KMS-11 (cell line): ENCODE measurements around the gene F3.

Experiments used
- H2AFZ ChIP-seq: fragments of 200-600 bp; sonication (generic); 2 replicates; pipeline ENCODE4 v1.6.1; 2016; ENCODE audit warnings: antibody characterized with exemption, mixed run types, low read depth
- H3K27ac ChIP-seq: fragments of 200-600 bp; sonication (generic); 2 replicates; pipeline ENCODE4 v1.6.1; 2016; ENCODE audit warnings: mild to moderate bottlenecking, mixed run types
- H3K27me3 ChIP-seq: fragments of 200-600 bp; sonication (generic); 2 replicates; pipeline ENCODE4 v1.6.1; 2017; ENCODE audit warnings: mild to moderate bottlenecking, low read depth, mixed run types, moderate library complexity; ENCODE audit not compliant: insufficient read depth
- H3K36me3 ChIP-seq: fragments of 200-600 bp; sonication (generic); 2 replicates; pipeline ENCODE4 v1.6.1; 2017; ENCODE audit warnings: mild to moderate bottlenecking, mixed run types; ENCODE audit not compliant: insufficient read depth
- H3K4me1 ChIP-seq: fragments of 200-600 bp; sonication (generic); 2 replicates; pipeline ENCODE4 v1.6.1; 2016; ENCODE audit warnings: mild to moderate bottlenecking, low read depth, mixed run types; ENCODE audit not compliant: poor library complexity, severe bottlenecking
- H3K4me2 ChIP-seq: fragments of 200-600 bp; sonication (generic); 2 replicates; pipeline ENCODE4 v1.7.0; 2016; ENCODE audit warnings: mild to moderate bottlenecking, mixed run types
- H3K4me3 ChIP-seq: fragments of 200-600 bp; sonication (generic); IDR thresholded peaks from 2 replicates; pipeline ENCODE4 v1.6.1; 2017; ENCODE audit warnings: low read depth, low read length, mixed read lengths; ENCODE audit not compliant: insufficient read depth
- H3K79me2 ChIP-seq: fragments of 200-600 bp; sonication (generic); 2 replicates; pipeline ENCODE4 v1.6.1; 2016; ENCODE audit warnings: low read depth, mixed run types; ENCODE audit not compliant: insufficient read depth
- H3K9ac ChIP-seq: fragments of 200-600 bp; sonication (generic); 2 replicates; pipeline ENCODE4 v1.6.1; 2016; ENCODE audit warnings: mild to moderate bottlenecking, mixed run types
- H4K20me1 ChIP-seq: fragments of 200-600 bp; sonication (generic); 2 replicates; pipeline ENCODE4 v1.6.1; 2016; ENCODE audit warnings: mild to moderate bottlenecking, mixed run types; ENCODE audit not compliant: insufficient read depth
- CTCF ChIP-seq: fragments of 200-600 bp; sonication (generic); conservative IDR thresholded peaks from 2 replicates; pipeline ENCODE4 v1.6.1; 2017; ENCODE audit warnings: low read depth, mild to moderate bottlenecking, antibody characterized with exemption, low read length, moderate library complexity, mixed read lengths

The F3 gene

GRCh38 chr1:94519351-94519750 is 22.2 kb downstream of the F3 start:
- H3K27ac ChIP-seq = no peak overlapping the region
- H2AFZ ChIP-seq = no peak overlapping the region
- no peak overlapping the region for H3K4me3 ChIP-seq
- no peaks in the 10 kb centered on the region for H3K4me1 ChIP-seq
- no peak overlapping the region for H3K9ac ChIP-seq
- H3K79me2 ChIP-seq = no peaks in the 10 kb centered on the region
- H3K27me3 ChIP-seq = no peaks in the 10 kb centered on the region
- no peaks in the 10 kb centered on the region for H3K36me3 ChIP-seq
- no peaks in the 10 kb centered on the region for H4K20me1 ChIP-seq
- no peak for TF ChIP-seq CTCF
- H3K4me2 ChIP-seq = no peak overlapping the region

GRCh38 chr1:94515296-94515947 is 26.1 kb downstream of the F3 start:
- no peak overlapping the region for H2AFZ ChIP-seq
- no peaks in the 10 kb centered on the region for H3K4me1 ChIP-seq
- H3K27me3 ChIP-seq = no peaks in the 10 kb centered on the region
- H3K36me3 ChIP-seq = no peaks in the 10 kb centered on the region
- no peaks in the 10 kb centered on the region for H3K79me2 ChIP-seq
- H4K20me1 ChIP-seq = no peaks in the 10 kb centered on the region
- TF ChIP-seq CTCF = no peak
- no peak overlapping the region for H3K9ac ChIP-seq
- no peak overlapping the region for H3K4me3 ChIP-seq
- H3K4me2 ChIP-seq = no peak overlapping the region
- no peak overlapping the region for H3K27ac ChIP-seq

GRCh38 chr1:94514095-94514727 is 27.3 kb downstream of the F3 start:
- no peak overlapping the region for H3K9ac ChIP-seq
- H3K4me1 ChIP-seq = no peaks in the 10 kb centered on the region
- H3K4me3 ChIP-seq = no peak overlapping the region
- H2AFZ ChIP-seq = no peak overlapping the region
- H3K27me3 ChIP-seq = no peaks in the 10 kb centered on the region
- no peak overlapping the region for H3K27ac ChIP-seq
- H4K20me1 ChIP-seq = no peaks in the 10 kb centered on the region
- no peaks in the 10 kb centered on the region for H3K36me3 ChIP-seq
- H3K79me2 ChIP-seq = no peaks in the 10 kb centered on the region
- H3K4me2 ChIP-seq = no peak overlapping the region
- TF ChIP-seq CTCF = 0 out of 2 replicates have a peak, but pooled peaks have one; percentile 43

- Histone ChIP-seq H3K4me1 (no peaks in the 10 kb centered on the region), H3K79me2 (no peaks in the 10 kb centered on the region), H3K4me3 (no peak overlapping the region), H3K27me3 (no peaks in the 10 kb centered on the region), H3K9ac (no peak overlapping the region), H3K27ac (no peak overlapping the region), H2AFZ (no peak overlapping the region), H3K4me2 (no peak overlapping the region), H4K20me1 (no peaks in the 10 kb centered on the region), H3K36me3 (no peaks in the 10 kb centered on the region)
- TF ChIP-seq CTCF = no peak
Observed at GRCh38 chr1:94512816-94513215, 28.7 kb downstream of the F3 start.
